Epithelial cell of esophagus (primary cell): ENCODE measurements around the gene FKBP8.

ENCODE experiments used
- DNase-seq: peaks from one replicate; pipeline ENCODE4 v3.0.0; 2010; ENCODE audit warnings: low read depth
- H3K4me3 ChIP-seq: 2 replicates; pipeline ENCODE4 v1.5.1; 2011; ENCODE audit warnings: mild to moderate bottlenecking, low read length, control low read depth
- CTCF ChIP-seq: IDR thresholded peaks from 2 replicates; pipeline ENCODE4 v1.5.1; 2011; ENCODE audit warnings: low read depth, mild to moderate bottlenecking, low read length, control low read depth, inconsistent platforms; ENCODE audit not compliant: insufficient read depth; ENCODE audit errors: missing control alignments

FKBP8 gene

DNA sequence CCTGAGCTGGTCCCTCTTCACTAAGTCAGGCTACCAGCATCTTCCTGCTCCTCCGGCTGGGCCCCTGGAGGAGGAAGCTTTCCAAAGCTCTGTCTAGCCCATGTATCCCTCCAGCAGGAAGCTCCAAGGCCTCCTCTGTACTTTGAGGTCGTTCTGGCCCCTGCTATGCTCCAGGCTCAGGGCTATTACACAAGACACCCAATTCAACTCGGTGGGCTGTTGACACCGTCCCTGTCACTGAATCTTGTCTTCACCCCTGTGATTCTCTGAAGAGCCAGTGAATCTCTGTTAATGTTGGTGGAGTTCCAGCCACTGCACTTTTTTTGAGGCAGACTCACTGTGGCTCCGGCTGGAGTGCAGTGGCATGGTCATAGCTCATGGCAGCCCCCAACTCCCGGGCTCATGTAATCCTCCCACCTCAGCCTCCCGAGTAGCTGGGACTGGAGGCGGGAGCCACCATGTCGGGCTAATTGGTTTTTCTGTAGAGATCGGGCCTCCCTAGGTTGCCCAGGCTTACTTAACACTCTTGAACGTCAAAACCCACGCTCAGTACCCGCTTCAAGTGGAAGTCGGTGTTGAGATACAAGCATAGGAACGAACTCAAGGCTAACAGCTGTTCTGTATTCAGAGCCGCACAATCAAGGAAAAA is 44.7 kb upstream of the FKBP8 start:
- TF ChIP-seq CTCF = no peak
- H3K4me3 ChIP-seq = peak overlapping the region; percentile 71
- no peak for DNase-seq

GRCh38 chr19:18587561-18587960 is 44.2 kb upstream of the FKBP8 start:
- no peak overlapping the region for H3K4me3 ChIP-seq
- DNase-seq = no peak
- TF ChIP-seq CTCF = no peak

- no peak for DNase-seq
- no peak overlapping the region for H3K4me3 ChIP-seq
- peak; percentile 14 for TF ChIP-seq CTCF
Observed at GRCh38 chr19:18586306-18586705, 42.9 kb upstream of the FKBP8 start.

DNA sequence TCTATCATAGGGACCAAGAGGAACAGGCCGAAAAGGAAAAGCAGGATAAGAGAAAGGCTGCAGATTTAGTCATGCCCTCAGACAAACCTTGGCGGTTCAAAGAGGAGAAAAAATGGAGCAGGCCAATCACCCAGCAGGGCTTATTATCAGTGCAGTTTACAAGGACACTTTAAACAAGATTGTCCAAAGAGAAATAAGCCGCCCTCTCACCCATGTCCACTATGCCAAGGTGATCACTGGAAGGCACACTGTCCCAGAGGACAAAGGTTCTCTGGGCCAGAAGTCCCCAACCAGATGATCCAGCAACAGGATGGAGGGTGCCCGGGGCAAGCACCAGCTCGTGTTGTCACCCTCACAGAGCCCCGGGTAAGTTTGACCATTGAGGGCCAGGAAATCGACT is 36.9 kb upstream of the FKBP8 start:
- no peak overlapping the region for H3K4me3 ChIP-seq
- no peak for DNase-seq
- no peak for TF ChIP-seq CTCF

- no peak for TF ChIP-seq CTCF
- H3K4me3 ChIP-seq = no peak overlapping the region
- DNase-seq = no peak
Observed at GRCh38 chr19:18577365-18577914, 34.1 kb upstream of the FKBP8 start.

DNA sequence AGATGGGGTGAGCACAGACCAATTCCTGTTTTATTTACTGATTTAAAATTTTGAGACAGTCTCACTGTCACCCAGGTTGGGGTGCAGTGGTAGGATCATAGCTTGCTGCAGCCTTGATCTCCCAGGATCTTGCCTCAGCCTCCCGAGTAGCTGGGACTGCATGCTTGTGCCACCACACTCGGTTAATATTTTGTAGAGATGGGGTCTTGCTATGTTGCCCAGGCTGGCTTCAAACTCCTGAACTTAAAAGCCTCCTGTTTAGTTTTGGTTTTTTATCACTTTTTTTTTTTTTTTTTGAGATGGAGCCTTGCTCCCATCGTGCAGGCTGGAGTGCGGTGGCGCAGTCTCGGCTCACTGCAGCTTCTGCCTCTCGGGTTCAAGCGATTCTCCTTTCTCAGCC is 33.0 kb upstream of the FKBP8 start:
- TF ChIP-seq CTCF = no peak
- no peak overlapping the region for H3K4me3 ChIP-seq
- no peak for DNase-seq
